HFF-Myc (cell line): ENCODE measurements around the gene RGS6.

Source experiments
- DNase-seq: peaks from one replicate; pipeline ENCODE4 v3.0.0-alpha.2; 2011; ENCODE audit warnings: low read depth; ENCODE audit errors: extremely low read depth
- H3K4me3 ChIP-seq: replicated peaks from 2 replicates; pipeline ENCODE4 v1.5.1; 2011; ENCODE audit warnings: low read depth, mild to moderate bottlenecking, control low read depth, low read length
- TF ChIP-seq, protein P1 (sequence below): IDR thresholded peaks from 2 replicates; pipeline ENCODE4 v1.5.1; 2012; ENCODE audit warnings: mild to moderate bottlenecking, low read depth, low read length, control low read depth; ENCODE audit errors: missing control alignments

The RGS6 gene

DNA sequence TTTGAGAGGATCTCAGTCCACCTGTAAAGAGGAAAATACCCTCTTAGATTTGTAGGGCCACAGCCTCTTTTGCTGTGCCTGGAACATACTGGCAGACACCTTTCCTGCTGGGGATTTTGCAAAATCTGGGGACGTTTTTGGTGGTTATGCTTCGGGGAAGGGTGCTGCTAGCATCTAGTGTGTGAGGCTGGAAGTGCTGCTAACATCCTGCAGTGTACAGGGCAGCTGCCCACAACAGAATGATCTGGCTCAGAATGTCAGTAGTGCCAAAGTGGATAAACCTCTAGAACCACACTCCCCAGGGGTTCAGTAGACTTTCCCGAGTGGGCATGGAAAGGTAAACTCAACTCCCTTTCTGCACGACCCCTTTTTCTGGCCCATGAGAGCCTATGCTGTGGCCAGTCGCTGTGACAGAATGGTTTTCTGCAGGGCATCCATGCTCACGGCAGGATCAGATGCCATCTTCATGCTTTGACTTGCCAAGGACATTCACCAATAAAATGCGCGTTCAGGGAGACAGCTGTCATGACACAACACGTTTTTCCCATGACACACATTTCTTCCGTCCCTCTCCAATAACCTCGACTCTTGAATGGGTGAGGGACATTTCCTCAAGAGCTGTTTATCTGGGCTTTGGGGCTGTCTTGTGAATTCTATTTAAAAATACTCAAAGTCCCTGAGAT, 240.9 kb downstream of the RGS6 start:
- no peak overlapping the region for H3K4me3 ChIP-seq
- TF ChIP-seq, protein P1, sequence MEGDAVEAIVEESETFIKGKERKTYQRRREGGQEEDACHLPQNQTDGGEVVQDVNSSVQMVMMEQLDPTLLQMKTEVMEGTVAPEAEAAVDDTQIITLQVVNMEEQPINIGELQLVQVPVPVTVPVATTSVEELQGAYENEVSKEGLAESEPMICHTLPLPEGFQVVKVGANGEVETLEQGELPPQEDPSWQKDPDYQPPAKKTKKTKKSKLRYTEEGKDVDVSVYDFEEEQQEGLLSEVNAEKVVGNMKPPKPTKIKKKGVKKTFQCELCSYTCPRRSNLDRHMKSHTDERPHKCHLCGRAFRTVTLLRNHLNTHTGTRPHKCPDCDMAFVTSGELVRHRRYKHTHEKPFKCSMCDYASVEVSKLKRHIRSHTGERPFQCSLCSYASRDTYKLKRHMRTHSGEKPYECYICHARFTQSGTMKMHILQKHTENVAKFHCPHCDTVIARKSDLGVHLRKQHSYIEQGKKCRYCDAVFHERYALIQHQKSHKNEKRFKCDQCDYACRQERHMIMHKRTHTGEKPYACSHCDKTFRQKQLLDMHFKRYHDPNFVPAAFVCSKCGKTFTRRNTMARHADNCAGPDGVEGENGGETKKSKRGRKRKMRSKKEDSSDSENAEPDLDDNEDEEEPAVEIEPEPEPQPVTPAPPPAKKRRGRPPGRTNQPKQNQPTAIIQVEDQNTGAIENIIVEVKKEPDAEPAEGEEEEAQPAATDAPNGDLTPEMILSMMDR: no peak

DNA sequence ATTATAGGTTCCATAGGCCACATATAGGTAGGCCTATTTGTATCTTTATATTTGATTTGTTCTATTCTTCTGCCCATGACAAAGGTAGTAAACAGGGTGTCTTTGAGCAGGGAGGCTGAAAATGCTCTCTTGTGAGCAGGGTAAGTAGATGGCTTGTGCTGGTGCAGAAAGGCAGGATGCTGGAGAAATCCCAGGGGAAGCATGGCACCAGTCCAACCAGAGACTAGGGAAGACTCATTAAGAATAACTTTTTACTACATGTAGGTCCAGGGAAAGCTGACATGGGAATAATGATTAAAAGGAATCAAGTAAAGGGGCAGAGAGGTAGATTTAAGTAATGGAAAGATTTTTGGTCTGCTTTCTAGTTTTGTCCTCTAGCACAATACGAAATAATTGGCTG, 245.0 kb downstream of the RGS6 start:
- TF ChIP-seq, protein P1: no peak
- H3K4me3 ChIP-seq: no peak overlapping the region
- no peak for DNase-seq

More for the DNA sequence above, 240.9 kb downstream of the RGS6 start:
- DNase-seq: no peak

DNA sequence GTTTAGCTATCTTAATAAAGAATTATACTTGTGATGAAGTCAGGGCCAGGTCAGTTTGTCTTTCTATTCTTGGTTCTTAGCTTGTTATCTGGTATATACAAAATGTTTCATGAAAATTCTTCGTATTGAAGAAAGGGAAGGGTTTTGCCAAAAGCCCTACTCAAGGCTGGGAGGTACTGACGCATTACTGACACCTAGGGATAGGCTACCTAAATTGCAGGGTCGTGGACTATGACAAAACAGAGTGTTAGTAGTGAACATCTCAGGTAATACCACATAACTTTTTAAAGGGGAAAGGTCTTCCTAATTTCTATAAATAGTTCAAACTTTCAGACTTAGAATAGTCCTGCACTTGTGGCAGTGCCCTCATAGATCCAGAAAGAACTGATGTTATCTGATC, 246.3 kb downstream of the RGS6 start:
- no peak for DNase-seq
- no peak overlapping the region for H3K4me3 ChIP-seq
- TF ChIP-seq, protein P1: no peak

DNA sequence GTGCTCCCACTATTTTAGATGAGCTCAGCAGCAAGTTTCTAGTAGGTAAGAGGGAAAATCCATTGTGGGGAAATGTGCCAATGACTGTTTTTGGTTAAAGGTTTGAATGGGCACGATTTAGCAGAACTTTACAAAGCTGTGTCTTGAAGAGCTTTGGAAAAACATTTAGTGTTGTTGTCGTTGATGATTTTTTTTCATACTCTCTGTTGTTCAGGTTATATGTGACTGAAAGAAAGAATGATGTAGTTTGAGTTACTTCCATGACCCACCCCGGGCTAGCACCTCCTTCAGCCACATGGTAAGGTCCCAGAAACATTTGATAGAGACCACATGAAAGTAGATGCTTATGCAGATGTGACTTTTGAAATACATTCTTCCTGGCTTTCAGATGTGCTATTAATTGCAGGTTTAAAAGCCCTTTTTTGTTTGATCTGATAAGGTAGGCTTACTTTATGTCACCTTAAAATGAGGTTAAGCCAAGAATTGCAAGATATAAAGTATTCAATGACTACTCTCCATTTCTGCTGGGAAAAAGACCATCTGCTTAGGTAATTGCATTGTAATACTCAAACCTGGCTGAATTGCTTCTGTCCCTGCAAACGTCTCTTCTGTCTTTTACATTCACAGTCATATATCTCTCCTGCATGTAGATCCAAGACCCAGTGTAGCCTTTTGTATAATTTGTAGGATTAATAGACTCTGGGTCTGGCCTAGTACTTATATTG, 250.6 kb downstream of the RGS6 start:
- H3K4me3 ChIP-seq: no peak overlapping the region
- TF ChIP-seq, protein P1: no peak
- DNase-seq: no peak

DNA sequence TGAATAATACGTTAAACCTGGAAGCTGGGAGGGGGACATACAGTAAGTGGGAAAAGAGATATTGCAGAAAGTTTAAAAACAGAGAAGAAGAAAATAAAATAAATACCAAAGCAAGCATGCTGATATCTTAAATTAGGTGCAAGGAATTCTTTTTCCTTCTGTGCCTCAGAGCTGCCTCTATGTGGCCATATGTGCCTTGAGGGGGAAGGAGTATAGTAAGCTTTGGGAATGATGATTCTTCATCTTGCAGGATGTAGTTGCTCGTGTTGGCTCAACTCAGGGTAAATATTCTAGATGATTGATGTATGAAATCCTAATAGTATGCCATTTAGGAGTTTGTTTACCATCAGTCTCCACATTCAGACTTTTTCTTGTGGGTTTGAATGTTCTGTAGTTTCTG, 251.4 kb downstream of the RGS6 start:
- no peak for DNase-seq
- H3K4me3 ChIP-seq: no peak overlapping the region
- TF ChIP-seq, protein P1: no peak

DNA sequence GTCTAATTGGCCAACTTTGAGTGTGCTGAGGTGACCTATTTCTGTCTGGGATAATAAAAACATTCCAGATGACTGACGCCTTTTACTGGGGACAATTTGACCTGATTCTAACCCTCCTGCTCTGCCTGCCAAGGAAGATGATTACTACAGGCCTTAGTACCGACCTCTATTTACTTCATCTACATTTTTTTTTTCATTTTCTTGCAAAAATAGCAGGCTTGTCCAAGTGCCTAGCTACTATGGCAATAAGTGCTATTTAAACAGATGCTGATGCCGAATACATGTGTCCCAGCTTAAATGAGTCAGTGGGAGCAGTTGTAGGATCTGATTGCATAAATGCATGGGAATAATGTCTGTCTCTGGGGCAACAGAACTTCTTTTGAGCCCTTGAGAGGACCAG, 254.3 kb downstream of the RGS6 start:
- no peak overlapping the region for H3K4me3 ChIP-seq
- no peak for DNase-seq

More for the DNA sequence above, 254.3 kb downstream of the RGS6 start:
- TF ChIP-seq, protein P1: no peak
